Stimulated activated CD4-positive, alpha-beta T cell treated with anti-CD3 and anti-CD28 coated beads, TNF-alpha, amount 100 ng/mL, for 48 hours (primary cell): Measurements from ENCODE around the gene EIF3F.
A peak's percentile ranks its signal among the peaks of the same experiment; 100 is the strongest.

Experiments
- DNase-seq, 3 donors: peaks; one replicate each; pipeline ENCODE4 v3.0.0-alpha.2; 2020; ENCODE audit warnings: low read depth in 3 of 3

The EIF3F gene

GRCh38 chr11:8021920-8022319 lies 34.8 kb downstream of the EIF3F start:
- DNase-seq: no peak

- no peak for DNase-seq
Measured at GRCh38 chr11:8022876-8023275, 35.7 kb downstream of the EIF3F start.

DNA sequence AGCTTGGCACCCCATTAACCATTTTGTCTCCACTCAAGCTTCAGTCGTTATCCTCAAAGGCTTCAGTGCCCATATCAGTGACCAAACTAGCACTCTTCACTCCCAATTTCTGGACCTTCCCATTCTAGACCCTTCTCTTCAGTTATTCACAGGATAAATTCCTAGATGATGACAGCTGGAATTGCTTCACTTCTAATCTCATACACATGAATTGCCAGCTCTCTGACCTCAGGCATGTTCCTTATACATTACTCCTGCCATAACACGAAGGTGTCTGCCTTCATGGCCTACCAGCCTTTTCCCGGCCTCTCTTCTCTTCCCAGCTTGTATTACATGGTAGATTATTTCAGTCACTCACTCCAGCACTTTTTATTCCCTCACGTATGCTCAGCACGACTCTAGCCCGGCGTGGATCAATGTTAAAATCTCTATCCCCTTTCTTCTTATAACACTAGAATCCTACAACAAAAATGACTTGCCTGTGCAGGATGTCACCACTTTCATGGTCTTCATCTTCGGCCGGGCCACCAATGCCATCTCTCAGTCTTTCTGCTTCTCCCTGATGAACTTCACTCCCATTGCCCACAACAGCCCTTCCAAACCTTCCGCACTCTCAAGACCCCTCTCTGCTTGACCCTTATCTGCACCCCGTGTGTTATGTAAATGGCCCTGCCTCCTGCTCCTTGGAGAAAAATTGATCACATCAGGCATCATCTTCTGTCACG lies 36.9 kb downstream of the EIF3F start:
- no peak for DNase-seq

DNA sequence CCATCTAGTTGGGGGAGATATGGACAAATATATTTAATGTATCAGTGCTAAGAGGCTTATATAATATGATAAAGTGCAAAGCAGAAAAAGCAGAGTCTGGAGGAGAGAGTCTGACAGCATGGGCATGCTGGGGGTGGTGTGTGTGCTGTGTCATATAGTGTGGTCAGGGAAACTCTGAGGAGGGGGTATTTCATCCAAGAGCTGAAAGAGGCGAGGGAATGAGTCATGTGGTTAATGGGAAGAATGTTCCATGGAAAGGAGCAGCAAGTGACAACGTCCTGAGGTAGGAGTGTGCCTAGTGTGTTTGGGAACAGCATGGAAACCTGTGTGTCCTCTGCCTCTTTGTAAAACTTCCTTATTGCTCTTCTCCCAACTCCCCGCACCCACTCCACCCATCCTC lies 38.0 kb downstream of the EIF3F start:
- DNase-seq: no peak

DNA sequence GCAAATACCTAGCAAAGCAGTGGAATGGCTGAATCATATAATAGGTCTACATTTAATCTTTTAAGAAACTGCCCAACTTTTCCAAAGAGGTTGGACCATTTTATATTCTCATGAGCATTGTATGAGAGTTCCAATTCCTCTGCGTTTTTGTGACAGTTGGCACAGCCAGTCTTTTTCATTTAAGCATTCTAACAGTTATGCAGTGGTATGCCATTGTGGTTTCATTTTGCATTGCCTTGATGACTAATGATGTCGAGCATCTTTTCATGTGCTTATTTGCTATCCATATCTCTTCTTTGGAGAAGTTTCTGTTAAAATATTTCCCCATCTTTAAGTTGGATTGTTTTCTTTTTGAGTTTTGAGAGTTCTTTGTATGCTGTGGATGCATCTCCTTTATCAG lies 38.7 kb downstream of the EIF3F start:
- DNase-seq: no peak

DNA sequence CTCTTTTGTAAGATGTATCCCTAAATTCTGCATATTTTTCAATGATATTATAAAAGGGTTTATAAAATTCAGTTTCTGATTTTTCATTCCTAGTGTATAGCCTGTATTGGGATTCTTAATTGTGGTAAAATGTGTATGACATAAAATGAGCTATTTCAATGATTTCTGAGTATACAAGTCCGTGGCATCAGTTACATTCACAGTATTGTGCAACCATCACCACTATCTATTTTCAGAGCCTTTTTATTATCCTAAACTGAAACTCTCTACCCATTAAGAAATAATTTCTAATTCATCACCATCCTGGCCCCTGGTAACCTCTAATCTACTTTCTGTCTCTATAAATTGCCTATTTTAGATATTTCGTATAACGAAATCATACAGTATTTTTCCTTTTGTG lies 39.8 kb downstream of the EIF3F start:
- DNase-seq: no peak

DNA sequence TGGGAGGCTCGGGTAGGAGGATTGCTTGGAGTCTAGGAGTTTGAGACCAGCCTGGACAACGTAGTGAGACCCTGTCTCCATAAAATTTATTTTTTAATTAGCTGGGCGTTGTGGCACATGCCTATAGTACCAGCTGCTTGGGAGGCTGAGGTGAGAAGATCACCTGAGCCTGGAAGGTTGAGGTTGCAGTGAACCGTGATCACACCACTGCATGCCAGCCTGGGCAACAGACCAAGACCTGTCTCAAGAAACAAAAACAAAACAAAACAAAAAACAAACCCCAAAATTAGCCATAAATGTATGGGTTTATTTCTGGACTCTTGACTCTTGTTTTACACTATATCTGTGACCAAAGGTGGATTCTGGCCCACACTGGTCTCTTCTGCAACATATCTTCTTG lies 41.6 kb downstream of the EIF3F start:
- no peak for DNase-seq

DNA sequence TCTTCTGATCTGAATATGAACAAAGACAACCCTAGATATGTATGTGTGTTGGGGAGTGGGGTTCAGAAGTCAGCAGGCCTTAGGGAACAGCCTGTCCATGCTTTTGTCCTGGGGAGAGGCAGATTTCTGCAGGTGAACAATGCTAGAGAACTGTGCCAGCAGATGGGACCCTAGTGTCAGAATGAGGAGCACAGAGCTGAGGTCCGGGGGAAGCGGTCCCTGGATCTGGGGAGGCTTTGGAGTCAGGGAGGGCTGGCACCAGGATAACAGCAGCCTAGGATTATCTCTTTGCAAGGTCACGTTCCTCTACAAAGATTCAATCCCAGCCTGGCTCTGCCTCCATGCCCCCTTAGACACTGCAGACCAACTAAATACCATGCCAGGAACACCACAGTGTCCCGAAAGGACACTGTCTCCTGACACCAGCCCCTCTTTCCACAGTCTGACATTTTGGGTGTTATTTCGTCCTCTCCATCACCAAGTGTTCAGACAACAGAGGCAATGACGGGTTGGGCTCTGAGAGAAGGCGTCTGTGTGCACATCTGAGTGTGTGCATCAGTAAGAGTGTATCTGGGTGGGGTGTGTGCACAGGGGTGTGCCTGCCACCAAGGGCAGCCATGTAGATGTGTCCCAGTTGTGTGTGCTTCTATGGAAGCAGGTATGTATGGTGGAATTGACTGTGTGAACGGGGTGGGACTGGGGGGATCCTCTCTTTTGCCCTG lies 43.5 kb downstream of the EIF3F start:
- no peak for DNase-seq

GRCh38 chr11:8031248-8032115 lies 44.3 kb downstream of the EIF3F start:
- DNase-seq: no peak

DNA sequence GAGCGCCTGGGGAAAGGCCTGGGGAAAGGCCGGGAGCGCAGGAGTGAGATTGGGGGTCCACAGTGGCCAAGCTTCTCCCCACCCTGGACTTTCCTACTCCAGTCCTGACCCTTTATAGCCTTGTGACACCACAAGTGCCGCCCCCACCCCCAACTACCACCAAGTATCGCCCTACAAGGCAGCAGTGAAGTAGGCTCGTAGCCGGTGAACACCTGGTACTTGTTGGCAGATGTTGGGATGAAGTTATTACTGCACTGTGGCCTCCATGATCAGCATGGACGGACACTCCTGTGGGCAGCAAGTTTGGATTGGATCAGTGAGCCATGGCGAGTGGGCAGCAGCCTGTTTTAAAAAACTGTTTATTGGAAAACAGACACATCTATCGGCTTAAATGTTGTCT lies 45.0 kb downstream of the EIF3F start:
- no peak for DNase-seq

GRCh38 chr11:8032576-8033304 lies 45.6 kb downstream of the EIF3F start:
- no peak for DNase-seq

GRCh38 chr11:8033305-8034105 lies 46.4 kb downstream of the EIF3F start:
- DNase-seq: peak; percentile 21 to 40 (median 32)

DNA sequence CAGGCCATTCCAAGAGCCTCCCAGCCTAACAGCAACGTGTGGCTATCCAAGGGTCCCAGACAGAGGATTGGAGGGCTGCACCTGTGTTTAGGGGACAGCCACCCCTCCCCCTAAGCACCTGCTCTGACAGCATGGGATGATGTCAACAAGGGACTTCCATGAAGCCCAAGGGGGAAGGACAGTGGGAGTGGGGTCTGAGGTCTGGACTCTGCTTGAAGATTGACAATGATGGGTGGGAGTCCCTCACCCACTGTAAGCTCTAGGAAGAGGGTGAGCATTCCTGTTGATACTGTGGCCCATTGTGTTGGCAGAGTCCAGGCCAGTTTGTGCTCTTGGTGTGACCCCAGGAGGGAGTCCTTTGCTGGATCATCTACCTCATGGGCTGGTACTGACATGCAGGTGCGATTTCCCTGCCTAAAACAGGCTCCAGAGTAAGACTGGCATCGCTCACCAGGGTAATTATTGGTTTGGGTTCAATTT lies 47.0 kb downstream of the EIF3F start:
- no peak for DNase-seq

DNA sequence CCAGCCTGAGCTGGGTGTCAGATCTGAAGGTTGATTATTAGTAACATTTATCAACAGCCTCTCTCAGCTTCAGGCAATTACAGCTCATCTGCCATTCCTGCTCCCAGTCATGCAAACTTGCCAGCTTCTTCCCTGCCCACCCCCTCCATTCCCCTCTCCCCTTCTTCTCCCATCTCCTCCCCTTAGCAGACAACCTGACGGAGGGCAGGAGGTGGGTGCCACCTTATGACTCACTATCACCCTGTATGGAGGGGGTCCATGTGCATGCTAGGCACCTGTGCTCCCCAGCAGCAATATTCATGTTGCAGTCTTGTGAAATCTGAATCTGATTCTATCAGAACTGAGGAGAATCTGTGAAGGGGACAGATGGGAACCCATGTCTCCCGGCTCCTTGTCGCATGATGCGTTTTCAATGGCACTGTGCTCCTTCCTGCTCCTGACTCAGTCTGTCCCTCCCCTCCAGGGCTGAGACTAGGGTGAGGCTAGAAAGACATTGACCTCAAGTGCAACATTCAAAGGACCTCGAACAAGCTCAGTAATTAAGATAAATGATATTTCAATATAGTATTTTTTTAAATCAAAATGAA lies 47.6 kb downstream of the EIF3F start:
- DNase-seq: no peak

DNA sequence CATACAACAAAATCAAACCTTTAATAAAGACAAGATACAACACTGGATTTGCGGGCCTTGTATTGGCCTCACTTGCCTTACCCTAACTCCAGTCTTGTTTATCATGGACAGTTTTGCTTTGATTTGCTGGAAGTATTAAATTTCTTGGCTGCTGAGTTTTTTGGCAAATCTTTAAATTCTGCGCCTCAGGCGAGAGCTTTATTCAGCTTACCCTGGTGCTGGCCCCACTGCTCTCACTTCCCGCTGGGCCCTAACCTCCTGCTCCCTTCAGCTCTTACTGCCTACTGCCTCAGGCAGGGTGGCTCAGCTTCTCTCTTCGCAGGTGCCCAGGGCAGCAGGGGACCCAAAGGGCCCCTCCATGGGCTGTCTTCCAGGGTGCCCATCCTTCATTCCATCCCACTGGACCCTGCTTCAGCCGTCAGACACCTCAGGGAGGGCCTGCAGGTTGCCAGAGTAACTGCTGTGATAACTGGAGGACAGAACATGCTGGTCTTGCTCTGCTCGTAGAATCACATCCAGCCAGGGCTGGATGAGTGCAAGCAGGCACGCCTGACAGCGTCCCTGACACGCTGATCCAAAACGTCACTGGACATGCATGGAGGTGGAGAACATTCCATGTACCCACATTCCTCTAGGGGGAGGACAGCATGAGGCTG lies 48.2 kb downstream of the EIF3F start:
- DNase-seq: no peak

GRCh38 chr11:8036002-8036802 lies 49.1 kb downstream of the EIF3F start:
- no peak for DNase-seq

DNA sequence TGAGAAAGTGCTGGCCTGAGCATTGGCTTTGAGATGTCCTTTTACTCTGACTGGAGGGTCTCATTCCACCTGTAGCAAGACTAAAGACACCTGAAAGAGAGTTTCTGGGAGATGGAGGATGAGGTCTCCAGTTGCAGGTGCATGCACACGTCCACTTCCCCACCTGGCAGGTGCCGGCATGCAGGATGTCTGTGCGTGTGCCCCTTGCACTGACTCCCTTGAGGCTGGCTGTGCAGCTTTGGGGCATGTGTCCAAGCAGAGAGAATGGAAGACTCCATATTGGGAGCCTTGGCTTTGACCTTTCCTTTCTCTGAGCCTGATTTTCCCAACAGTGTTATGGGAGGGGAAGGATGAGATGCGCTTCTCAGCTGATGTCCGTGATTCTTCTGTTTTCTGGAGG lies 49.8 kb downstream of the EIF3F start:
- DNase-seq: no peak

DNA sequence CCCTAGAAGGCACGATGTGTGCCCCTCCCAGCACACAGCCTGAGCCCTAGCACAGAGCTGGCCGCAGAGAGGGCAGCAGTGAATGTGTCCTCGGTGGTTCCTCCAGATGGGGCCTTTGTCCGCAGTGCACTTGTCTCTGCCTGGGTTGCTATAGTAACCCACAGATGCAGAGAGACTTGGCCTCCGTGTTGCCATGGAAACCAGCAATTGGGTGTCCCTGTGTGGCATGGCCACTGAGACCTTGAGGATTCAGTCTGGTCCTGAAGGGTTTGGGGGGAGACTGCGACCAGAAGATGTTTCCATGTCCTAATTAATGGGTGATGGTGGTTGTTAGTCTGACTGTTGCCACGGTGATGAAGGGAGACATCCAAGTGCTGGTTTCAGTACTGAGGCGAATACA lies 51.3 kb downstream of the EIF3F start:
- DNase-seq: no peak
